HepG2 (cell line): ENCODE results near the gene SYN1. TPM values are rescaled to one million over a fixed set of nuclear protein-coding genes. Genes with fewer than 3 reads are reported as not detected.

Source experiments
- TBX2 ChIP-seq: sonication (generic); formaldehyde crosslinking; IDR thresholded peaks from 2 replicates; pipeline ENCODE4 v1.5.0; 2020; ENCODE audit warnings: missing genetic modification reagents, mild to moderate bottlenecking, borderline replicate concordance
- ZBTB8A ChIP-seq: sonication (generic); formaldehyde crosslinking; IDR thresholded peaks from 2 replicates; pipeline ENCODE4 v1.4.0; 2020; ENCODE audit warnings: mild to moderate bottlenecking, low read depth, missing genetic modification reagents, borderline replicate concordance
- ZFAT ChIP-seq: sonication (generic); formaldehyde crosslinking; conservative IDR thresholded peaks from 2 replicates; pipeline ENCODE4 v1.8.1; 2023; ENCODE audit warnings: missing genetic modification reagents, inconsistent platforms
- polyA plus RNA-seq, 8 experiments: library from polyadenylated mRNA; depleted of rRNA in 3 of 8; stranded (reverse) in 7 of 8; unstranded in 1 of 8; fragments of >200 nt; fragmentation: Illumina TruSeq in 4 of 8; extraction: Trizol in 4 of 8; gene quantifications; 2 replicates each; pipeline versions ENCODE4 v1.2.1 to v1.2.3, GENCODE V29; 2011 to 2016; ENCODE audit warnings: low read depth in 4 of 8, missing spikeins in 1 of 8, mixed read lengths in 1 of 8; ENCODE audit not compliant: insufficient read depth in 1 of 8
- total RNA-seq, 5 experiments: library from RNA; depleted of rRNA; stranded (reverse); fragments of >200 nt; fragmentation: Illumina TruSeq; extraction: Trizol; gene quantifications; 2 replicates each; pipeline ENCODE4 v1.2.3, GENCODE V29; 2016; ENCODE audit warnings: low read depth in 1 of 5
- TF ChIP-seq, protein P1 (sequence below): sonication (generic); formaldehyde crosslinking; IDR thresholded peaks from 2 replicates; pipeline ENCODE4 v1.4.0; 2020; ENCODE audit warnings: missing genetic modification reagents
- TF ChIP-seq, protein P2 (sequence below), 2 experiments: fragments of 450-650 bp in 1 of 2; sonication (generic) in 1 of 2; formaldehyde crosslinking in 1 of 2; IDR thresholded peaks; 2 replicates each; pipeline versions ENCODE4 v1.6.1 to v1.8.0; 2016 to 2022; ENCODE audit warnings: antibody characterized with exemption in 1 of 2, mild to moderate bottlenecking in 1 of 2, missing genetic modification reagents in 1 of 2
- TF ChIP-seq, protein P3 (sequence below): fragments of 450-650 bp; IDR thresholded peaks from 2 replicates; pipeline ENCODE4 v1.6.1; 2016
- TF ChIP-seq, protein P4 (sequence below): IDR thresholded peaks from 2 replicates; pipeline ENCODE4 v1.6.1; 2012; ENCODE audit warnings: inconsistent platforms

Gene SYN1
- total and polyA plus RNA-seq, 2 of the 13 experiments (the other 11 are each of a cell fraction or from before 2014, with no cell fraction given): not detected

DNA sequence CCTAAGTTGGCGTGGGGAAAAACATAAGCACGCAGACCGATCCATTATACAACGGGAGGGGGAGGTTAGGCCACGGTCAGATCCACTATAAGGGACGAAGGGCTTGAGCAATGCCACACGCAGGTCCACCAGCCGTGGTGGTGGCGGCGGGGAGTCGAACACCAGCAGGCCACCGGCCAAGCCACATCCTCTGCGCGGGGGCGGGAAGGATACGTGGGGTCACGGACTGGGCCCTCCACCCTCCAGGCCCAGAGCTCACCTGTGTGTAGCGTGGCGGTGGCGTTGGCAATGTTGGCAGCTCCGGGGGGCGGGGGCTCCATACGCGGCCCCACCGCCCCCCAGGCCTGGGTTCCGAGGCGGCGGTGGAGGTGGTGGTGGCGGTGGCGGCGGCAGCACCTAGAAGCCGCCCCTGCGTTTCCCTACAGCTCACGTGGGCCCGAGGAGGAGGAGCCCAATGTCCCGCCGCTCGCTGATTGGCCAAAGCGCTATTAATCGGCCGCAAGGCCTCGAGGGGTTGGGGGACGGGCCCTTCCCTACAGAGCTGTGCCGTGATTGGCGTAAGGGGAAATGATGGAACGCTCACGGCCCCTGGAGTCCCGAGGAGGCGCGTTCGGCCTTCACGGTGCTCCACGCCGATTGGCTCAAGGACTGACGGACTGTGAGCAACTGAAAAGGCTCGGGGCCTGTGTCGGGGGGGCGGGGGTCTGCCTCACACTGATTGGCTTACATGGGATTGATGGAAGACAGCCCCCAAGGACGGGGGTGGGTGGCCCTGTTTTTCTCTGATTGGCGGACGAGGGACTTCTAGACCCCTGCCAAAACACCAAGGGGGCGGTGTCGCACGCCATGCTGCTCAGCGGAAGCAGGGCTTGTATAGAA lies 30.7 kb upstream of the SYN1 start, which contains the start of gene ELK1 (continued):
- TF ChIP-seq, protein P1, sequence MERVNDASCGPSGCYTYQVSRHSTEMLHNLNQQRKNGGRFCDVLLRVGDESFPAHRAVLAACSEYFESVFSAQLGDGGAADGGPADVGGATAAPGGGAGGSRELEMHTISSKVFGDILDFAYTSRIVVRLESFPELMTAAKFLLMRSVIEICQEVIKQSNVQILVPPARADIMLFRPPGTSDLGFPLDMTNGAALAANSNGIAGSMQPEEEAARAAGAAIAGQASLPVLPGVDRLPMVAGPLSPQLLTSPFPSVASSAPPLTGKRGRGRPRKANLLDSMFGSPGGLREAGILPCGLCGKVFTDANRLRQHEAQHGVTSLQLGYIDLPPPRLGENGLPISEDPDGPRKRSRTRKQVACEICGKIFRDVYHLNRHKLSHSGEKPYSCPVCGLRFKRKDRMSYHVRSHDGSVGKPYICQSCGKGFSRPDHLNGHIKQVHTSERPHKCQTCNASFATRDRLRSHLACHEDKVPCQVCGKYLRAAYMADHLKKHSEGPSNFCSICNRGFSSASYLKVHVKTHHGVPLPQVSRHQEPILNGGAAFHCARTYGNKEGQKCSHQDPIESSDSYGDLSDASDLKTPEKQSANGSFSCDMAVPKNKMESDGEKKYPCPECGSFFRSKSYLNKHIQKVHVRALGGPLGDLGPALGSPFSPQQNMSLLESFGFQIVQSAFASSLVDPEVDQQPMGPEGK (CRISPR knock-in tag): peak; percentile 28; the same call in 1 of the 2 replicates
- TF ChIP-seq ZFAT (CRISPR knock-in tag) (no peak), TBX2 (no peak), ZBTB8A (CRISPR knock-in tag) (no peak)
- TF ChIP-seq, protein P2, sequence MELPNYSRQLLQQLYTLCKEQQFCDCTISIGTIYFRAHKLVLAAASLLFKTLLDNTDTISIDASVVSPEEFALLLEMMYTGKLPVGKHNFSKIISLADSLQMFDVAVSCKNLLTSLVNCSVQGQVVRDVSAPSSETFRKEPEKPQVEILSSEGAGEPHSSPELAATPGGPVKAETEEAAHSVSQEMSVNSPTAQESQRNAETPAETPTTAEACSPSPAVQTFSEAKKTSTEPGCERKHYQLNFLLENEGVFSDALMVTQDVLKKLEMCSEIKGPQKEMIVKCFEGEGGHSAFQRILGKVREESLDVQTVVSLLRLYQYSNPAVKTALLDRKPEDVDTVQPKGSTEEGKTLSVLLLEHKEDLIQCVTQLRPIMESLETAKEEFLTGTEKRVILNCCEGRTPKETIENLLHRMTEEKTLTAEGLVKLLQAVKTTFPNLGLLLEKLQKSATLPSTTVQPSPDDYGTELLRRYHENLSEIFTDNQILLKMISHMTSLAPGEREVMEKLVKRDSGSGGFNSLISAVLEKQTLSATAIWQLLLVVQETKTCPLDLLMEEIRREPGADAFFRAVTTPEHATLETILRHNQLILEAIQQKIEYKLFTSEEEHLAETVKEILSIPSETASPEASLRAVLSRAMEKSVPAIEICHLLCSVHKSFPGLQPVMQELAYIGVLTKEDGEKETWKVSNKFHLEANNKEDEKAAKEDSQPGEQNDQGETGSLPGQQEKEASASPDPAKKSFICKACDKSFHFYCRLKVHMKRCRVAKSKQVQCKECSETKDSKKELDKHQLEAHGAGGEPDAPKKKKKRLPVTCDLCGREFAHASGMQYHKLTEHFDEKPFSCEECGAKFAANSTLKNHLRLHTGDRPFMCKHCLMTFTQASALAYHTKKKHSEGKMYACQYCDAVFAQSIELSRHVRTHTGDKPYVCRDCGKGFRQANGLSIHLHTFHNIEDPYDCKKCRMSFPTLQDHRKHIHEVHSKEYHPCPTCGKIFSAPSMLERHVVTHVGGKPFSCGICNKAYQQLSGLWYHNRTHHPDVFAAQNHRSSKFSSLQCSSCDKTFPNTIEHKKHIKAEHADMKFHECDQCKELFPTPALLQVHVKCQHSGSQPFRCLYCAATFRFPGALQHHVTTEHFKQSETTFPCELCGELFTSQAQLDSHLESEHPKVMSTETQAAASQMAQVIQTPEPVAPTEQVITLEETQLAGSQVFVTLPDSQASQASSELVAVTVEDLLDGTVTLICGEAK (IDR thresholded peaks at IDR 0.05): no peak
- TF ChIP-seq, protein P2 (CRISPR knock-in tag; IDR thresholded peaks at IDR 0.05): no peak
- TF ChIP-seq, protein P3, sequence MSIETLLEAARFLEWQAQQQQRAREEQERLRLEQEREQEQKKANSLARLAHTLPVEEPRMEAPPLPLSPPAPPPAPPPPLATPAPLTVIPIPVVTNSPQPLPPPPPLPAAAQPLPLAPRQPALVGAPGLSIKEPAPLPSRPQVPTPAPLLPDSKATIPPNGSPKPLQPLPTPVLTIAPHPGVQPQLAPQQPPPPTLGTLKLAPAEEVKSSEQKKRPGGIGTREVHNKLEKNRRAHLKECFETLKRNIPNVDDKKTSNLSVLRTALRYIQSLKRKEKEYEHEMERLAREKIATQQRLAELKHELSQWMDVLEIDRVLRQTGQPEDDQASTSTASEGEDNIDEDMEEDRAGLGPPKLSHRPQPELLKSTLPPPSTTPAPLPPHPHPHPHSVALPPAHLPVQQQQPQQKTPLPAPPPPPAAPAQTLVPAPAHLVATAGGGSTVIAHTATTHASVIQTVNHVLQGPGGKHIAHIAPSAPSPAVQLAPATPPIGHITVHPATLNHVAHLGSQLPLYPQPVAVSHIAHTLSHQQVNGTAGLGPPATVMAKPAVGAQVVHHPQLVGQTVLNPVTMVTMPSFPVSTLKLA: no peak
- TF ChIP-seq, protein P4, sequence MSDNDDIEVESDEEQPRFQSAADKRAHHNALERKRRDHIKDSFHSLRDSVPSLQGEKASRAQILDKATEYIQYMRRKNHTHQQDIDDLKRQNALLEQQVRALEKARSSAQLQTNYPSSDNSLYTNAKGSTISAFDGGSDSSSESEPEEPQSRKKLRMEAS: no peak
